Uterus (tissue), 4 donors: ENCODE measurements around the gene ADARB2. TPM values are rescaled to one million over a fixed set of nuclear protein-coding genes. Genes with fewer than 3 reads are reported as not detected.
"Not testable (repeated sequence)": the region's sequence is repeated elsewhere in the genome, so short reads cannot be mapped to it uniquely, and the experiment has no call there.

Source experiments
- DNase-seq, 2 donors: peaks; one replicate each; pipeline ENCODE4 v3.0.0-alpha.2; 2019 to 2020
- H3K27ac ChIP-seq, 2 donors: fragments of 200-600 bp; sonication (generic); 1 replicate in 1 of 2; 2 replicates in 1 of 2; pipeline ENCODE4 v1.5.1; 2016 to 2018
- H3K27me3 ChIP-seq, 2 donors: fragments of 200-600 bp; sonication (generic); one replicate each; pipeline ENCODE4 v1.5.1; 2018 to 2019; ENCODE audit warnings: control low read depth in 1 of 2
- H3K36me3 ChIP-seq, 2 donors: fragments of 200-600 bp; sonication (generic); one replicate each; pipeline ENCODE4 v1.5.1; 2019; ENCODE audit warnings: control low read depth in 1 of 2
- H3K4me1 ChIP-seq, 2 donors: fragments of 200-600 bp; sonication (generic); one replicate each; pipeline ENCODE4 v1.5.1; 2018 to 2019; ENCODE audit warnings: control low read depth in 1 of 2
- H3K4me3 ChIP-seq, 2 donors: fragments of 200-600 bp; sonication (generic); 1 replicate in 1 of 2; 2 replicates in 1 of 2; pipeline ENCODE4 v1.5.1; 2018 to 2019; ENCODE audit warnings: mild to moderate bottlenecking in 1 of 2
- H3K9me3 ChIP-seq, 2 donors: fragments of 200-600 bp; sonication (generic); one replicate each; pipeline ENCODE4 v1.5.1; 2019; ENCODE audit warnings: control low read depth in 1 of 2
- POLR2A ChIP-seq, 2 donors: fragments of 450-650 bp; IDR thresholded peaks; one replicate each; pipeline ENCODE4 v1.6.1; 2016; ENCODE audit warnings: antibody characterized with exemption in 2 of 2, mild to moderate bottlenecking in 1 of 2, moderate library complexity in 1 of 2
- intact Hi-C: fragments of 100-400 bp; cut with DNase I; formaldehyde crosslinking; loops from one replicate; pipeline ENCODE4 v1.15.1; 2023; ENCODE audit warnings: low total_unique reads
- total RNA-seq, 4 donors: library from RNA; depleted of rRNA in 3 of 4; stranded (reverse); fragments of >200 nt in 3 of 4; gene quantifications; one replicate each; pipeline versions ENCODE4 v1.1.0 to v1.2.4, GENCODE V29; 2014 to 2023
- TF ChIP-seq, protein P1 (sequence below), 4 experiments: fragments of 200-600 bp in 2 of 4; fragments of 450-650 bp in 2 of 4; sonication (generic) in 2 of 4; IDR thresholded peaks; one replicate each; pipeline ENCODE4 v1.5.1; 2016 to 2019; ENCODE audit warnings: antibody characterized with exemption in 4 of 4, mild to moderate bottlenecking in 2 of 4, moderate library complexity in 1 of 4
- donor health status: DM: yes; HTN: yes; CAD: no.

Gene ADARB2
- total RNA-seq, 4 donors from 2014 or later = 0.76 to 2.6 (median 2.0) TPM; not detected in 1

DNA sequence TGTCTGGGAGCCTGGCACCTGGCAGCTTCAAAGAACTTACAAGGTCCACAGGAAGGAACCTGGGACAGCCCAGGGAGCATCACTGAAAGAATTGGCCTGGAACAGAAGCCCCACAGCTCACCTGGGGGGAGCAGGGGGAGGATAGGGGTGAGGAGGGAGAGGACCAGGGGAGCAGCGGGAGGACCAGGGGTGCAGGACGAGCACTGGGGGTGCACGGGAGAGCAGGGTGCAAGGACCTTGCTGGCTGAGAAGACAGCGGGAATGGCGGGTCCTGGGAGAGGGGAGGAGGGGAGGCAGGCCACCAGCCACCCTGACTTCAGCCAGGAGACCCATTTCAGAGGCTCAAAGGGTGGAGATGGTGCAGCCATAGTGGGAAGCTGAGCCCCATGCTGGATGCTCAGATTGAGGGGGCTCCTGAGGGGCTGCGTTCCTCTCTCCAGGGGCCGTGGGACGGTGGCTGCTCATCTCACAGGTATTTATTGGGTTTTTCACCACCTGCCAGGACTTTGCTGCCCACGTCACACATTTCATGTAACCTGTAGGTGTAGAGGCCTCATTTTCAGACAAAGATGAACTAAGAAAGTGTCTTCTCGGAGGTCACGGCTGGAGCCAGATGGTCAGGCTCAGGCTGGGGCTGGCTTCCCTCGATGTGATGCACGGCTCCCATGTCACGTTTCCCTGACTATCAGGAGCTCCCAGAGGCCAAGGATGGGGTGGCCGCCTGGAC lies 571.1 kb downstream of the ADARB2 start:
- H3K27me3 ChIP-seq = no peaks in the 10 kb centered on the region
- no peak for DNase-seq
- H3K9me3 ChIP-seq = no peaks in the 10 kb centered on the region

DNA sequence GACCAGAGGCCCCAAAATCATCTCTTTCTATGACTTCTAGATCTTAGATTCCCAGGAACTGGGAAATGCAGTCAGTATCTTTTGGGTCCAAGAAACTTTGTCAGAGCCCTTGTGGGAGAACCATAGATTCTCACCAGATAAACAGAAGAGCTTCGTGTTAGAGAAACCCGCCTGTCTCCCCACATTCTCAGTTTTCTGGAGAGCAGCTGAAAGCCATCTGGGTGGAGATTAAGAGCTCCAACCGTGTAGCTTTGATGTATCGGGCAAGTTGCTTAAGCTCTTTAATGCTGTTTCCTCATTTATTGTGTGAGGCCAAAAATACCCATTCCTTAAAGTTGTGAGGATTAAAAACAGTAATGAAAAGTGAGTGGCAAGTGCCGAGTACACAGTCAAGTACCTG lies 573.5 kb downstream of the ADARB2 start:
- Histone ChIP-seq H3K4me3 (no peak overlapping the region), H3K27ac (no peak overlapping the region), H3K36me3 (no peaks in the 10 kb centered on the region), H3K9me3 (no peaks in the 10 kb centered on the region), H3K27me3 (no peaks in the 10 kb centered on the region), H3K4me1 (no peaks in the 10 kb centered on the region)
- TF ChIP-seq, protein P1, sequence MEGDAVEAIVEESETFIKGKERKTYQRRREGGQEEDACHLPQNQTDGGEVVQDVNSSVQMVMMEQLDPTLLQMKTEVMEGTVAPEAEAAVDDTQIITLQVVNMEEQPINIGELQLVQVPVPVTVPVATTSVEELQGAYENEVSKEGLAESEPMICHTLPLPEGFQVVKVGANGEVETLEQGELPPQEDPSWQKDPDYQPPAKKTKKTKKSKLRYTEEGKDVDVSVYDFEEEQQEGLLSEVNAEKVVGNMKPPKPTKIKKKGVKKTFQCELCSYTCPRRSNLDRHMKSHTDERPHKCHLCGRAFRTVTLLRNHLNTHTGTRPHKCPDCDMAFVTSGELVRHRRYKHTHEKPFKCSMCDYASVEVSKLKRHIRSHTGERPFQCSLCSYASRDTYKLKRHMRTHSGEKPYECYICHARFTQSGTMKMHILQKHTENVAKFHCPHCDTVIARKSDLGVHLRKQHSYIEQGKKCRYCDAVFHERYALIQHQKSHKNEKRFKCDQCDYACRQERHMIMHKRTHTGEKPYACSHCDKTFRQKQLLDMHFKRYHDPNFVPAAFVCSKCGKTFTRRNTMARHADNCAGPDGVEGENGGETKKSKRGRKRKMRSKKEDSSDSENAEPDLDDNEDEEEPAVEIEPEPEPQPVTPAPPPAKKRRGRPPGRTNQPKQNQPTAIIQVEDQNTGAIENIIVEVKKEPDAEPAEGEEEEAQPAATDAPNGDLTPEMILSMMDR (IDR thresholded peaks at IDR 0.05) = no peak
- TF ChIP-seq POLR2A (IDR thresholded peaks at IDR 0.05) = no peak
- DNase-seq = no peak
- intact Hi-C loops = no loop called here

More for the DNA sequence above, 571.1 kb downstream of the ADARB2 start:
- Histone ChIP-seq H3K27ac (no peak overlapping the region), H3K36me3 (no peaks in the 10 kb centered on the region), H3K4me3 (no peak overlapping the region), H3K4me1 (no peaks in the 10 kb centered on the region)
- intact Hi-C loops = no loop called here
- TF ChIP-seq POLR2A (IDR thresholded peaks at IDR 0.05) = no peak
- TF ChIP-seq, protein P1 (IDR thresholded peaks at IDR 0.05) = no peak

DNA sequence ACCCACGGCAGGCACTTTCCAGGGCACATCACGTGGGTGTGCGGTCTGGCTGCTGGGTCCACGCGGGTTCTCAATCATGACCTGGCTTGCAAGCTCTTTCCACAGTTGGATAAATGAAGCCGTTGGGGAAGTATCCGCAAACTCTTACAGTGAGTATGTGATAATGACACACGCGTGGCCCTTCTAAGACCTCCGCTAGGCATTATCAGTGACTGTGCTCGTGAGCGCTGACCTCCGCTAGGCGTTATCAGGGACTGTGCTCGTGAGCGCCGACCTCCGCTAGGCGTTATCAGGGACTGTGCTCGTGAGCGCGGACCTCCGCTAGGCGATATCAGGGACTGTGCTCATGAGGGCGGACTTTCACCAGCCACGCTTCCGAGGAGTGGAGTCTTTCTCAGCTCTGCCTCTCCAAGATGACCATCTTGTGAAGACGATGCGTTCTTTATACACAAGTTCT lies 574.1 kb downstream of the ADARB2 start:
- DNase-seq = no peak
- Histone ChIP-seq H3K36me3 (no peaks in the 10 kb centered on the region), H3K27ac (no peak overlapping the region), H3K4me3 (no peak overlapping the region), H3K27me3 (no peaks in the 10 kb centered on the region), H3K4me1 (no peaks in the 10 kb centered on the region), H3K9me3 (no peaks in the 10 kb centered on the region)
- intact Hi-C loops = no loop called here
- TF ChIP-seq, protein P1 (IDR thresholded peaks at IDR 0.05) = no peak
- TF ChIP-seq POLR2A (IDR thresholded peaks at IDR 0.05) = no peak

DNA sequence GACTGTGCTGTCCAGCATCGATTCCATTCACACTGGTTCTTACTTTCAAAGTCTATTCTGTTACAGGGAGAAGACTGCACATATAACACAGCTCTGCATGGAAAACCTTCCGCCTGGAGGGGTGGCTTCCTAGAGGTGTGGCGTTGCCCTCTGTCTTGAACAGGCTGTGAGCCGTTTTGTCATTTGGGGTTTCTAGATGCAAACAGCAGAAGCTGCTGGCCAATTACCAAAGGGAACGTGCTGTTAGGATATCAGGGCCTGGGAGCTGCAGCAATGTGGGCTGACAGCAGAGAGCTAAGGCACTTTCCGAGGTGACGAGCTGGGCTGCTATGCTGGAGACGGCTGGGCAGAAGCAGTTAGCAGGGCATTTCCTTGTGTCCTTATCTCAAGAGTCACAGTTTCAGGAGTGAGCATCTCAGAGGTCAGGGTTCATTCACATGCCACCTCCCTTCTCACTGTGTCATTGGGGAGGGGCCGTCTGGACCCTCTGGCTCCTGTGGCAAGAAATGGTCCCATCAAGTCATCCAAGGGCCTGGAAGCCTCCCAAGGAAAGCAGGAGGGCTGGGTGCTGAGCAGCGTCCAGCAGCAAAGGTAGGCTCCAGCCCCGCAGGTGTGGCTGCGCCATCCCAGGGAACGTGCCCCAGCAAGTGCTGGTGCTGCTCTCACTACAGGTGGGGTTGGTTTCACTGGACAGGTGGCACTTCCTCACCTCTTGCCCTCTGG lies 574.7 kb downstream of the ADARB2 start:
- Histone ChIP-seq H3K4me3 (no peak overlapping the region), H3K27ac (no peak overlapping the region), H3K36me3 (no peaks in the 10 kb centered on the region), H3K27me3 (no peaks in the 10 kb centered on the region), H3K4me1 (no peaks in the 10 kb centered on the region), H3K9me3 (no peaks in the 10 kb centered on the region)
- intact Hi-C loops = no loop called here
- DNase-seq = no peak
- TF ChIP-seq POLR2A (IDR thresholded peaks at IDR 0.05) = no peak
- TF ChIP-seq, protein P1 (IDR thresholded peaks at IDR 0.05) = no peak

DNA sequence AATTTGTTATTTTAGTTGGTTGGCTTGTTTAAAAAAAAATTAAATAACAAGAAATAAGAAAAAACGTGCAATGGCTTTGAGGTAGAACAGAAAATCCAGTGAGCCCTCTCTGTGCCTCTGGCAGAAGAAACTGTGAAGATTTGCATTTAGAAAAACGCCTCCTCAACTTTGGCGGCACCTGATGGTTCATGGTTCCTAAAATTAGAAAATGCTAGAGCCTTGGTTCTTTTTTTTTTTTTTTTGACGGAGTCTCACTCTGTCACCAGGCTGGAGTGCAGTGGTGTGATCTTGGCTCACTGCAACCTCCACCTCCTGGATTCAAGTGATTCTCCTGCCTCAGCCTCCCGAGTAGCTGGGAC lies 576.0 kb downstream of the ADARB2 start:
- H3K4me3 ChIP-seq, intact Hi-C loops, H3K9me3 ChIP-seq, H3K4me1 ChIP-seq, H3K27me3 ChIP-seq, H3K27ac ChIP-seq, H3K36me3 ChIP-seq, DNase-seq: not testable (repeated sequence)
